ENCODE results near the gene CES3.
"Not testable (repeated sequence)": the region's sequence is repeated elsewhere in the genome, so short reads cannot be mapped to it uniquely, and the experiment has no call there.

Gene CES3

GRCh38 chr16:66964049-66964448 lies 3.0 kb downstream of the CES3 start:
- DNase-seq (ENCODE audit: low spot score) = no peak

GRCh38 chr16:66968847-66969246 lies 7.8 kb downstream of the CES3 start:
- no peak for DNase-seq (ENCODE audit: low spot score)

- DNase-seq (ENCODE audit: low spot score) = no peak
Observed at GRCh38 chr16:66970775-66971720, 10.0 kb downstream of the CES3 start.

GRCh38 chr16:66972983-66973382 lies 11.9 kb downstream of the CES3 start:
- no peak for DNase-seq (ENCODE audit: low spot score)

GRCh38 chr16:66973716-66974115 lies 12.7 kb downstream of the CES3 start:
- no peak for DNase-seq (ENCODE audit: low spot score)

GRCh38 chr16:66974156-66974931 lies 13.3 kb downstream of the CES3 start:
- DNase-seq (ENCODE audit: low spot score) = not testable (repeated sequence)

GRCh38 chr16:66974932-66975246 lies 13.8 kb downstream of the CES3 start:
- DNase-seq (ENCODE audit: low spot score) = not testable (repeated sequence)

- no peak for DNase-seq (ENCODE audit: low spot score)
Observed at GRCh38 chr16:66975302-66975893, 14.3 kb downstream of the CES3 start.

GRCh38 chr16:66976746-66977145 lies 15.7 kb downstream of the CES3 start:
- peak; percentile 23 for DNase-seq (ENCODE audit: low spot score)

- DNase-seq (ENCODE audit: low spot score) = peak; percentile 82
Observed at GRCh38 chr16:66977341-66978113, 16.5 kb downstream of the CES3 start.

GRCh38 chr16:66979011-66979717 lies 18.1 kb downstream of the CES3 start:
- DNase-seq (ENCODE audit: low spot score) = no peak

- DNase-seq (ENCODE audit: low spot score) = no peak
Observed at GRCh38 chr16:66983033-66983432, 22.0 kb downstream of the CES3 start.

- no peak for DNase-seq (ENCODE audit: low spot score)
Observed at GRCh38 chr16:66984892-66985311, 23.8 kb downstream of the CES3 start.

GRCh38 chr16:66986559-66986958 lies 25.5 kb downstream of the CES3 start:
- DNase-seq (ENCODE audit: low spot score) = no peak

- no peak for DNase-seq (ENCODE audit: low spot score)
Observed at GRCh38 chr16:66988197-66988788, 27.2 kb downstream of the CES3 start, which contains the start of gene CES4A. Gene CES4A (plus strand): TSS chr16:66988589. CDS start chr16:66988773, 184 bp downstream.

- DNase-seq (ENCODE audit: low spot score) = no peak
Observed at GRCh38 chr16:66991545-66992077, 30.5 kb downstream of the CES3 start.

GRCh38 chr16:66993558-66993957 lies 32.5 kb downstream of the CES3 start:
- not testable (repeated sequence) for DNase-seq (ENCODE audit: low spot score)

- DNase-seq (ENCODE audit: low spot score) = no peak
Observed at GRCh38 chr16:66996324-66996982, 35.4 kb downstream of the CES3 start.

GRCh38 chr16:66996983-66997358 lies 35.9 kb downstream of the CES3 start:
- no peak for DNase-seq (ENCODE audit: low spot score)
